Neutrophil (primary cell): Measurements from ENCODE around the gene PKP3.

Experiments used
- H3K27ac ChIP-seq: fragments of 200-600 bp; sonication (generic); 2 replicates; pipeline ENCODE4 v1.5.1; 2016; ENCODE audit warnings: mild to moderate bottlenecking, moderate library complexity
- H3K27me3 ChIP-seq: fragments of 200-600 bp; sonication (generic); 2 replicates; pipeline ENCODE4 v1.6.0; 2016; ENCODE audit warnings: mild to moderate bottlenecking
- H3K36me3 ChIP-seq: fragments of 200-600 bp; sonication (generic); 2 replicates; pipeline ENCODE4 v1.5.1; 2017
- H3K4me1 ChIP-seq, 2 experiments: fragments of 200-600 bp in 1 of 2; sonication (generic) in 1 of 2; 1 replicate in 1 of 2; 2 replicates in 1 of 2; pipeline versions ENCODE4 v1.5.1 to v1.6.1; 2013 to 2016; ENCODE audit warnings: low read depth in 1 of 2, low read length in 1 of 2, mild to moderate bottlenecking in 1 of 2, moderate library complexity in 1 of 2; ENCODE audit not compliant: control insufficient read depth in 1 of 2, insufficient read depth in 1 of 2
- H3K4me3 ChIP-seq, 2 experiments: fragments of 200-600 bp in 1 of 2; sonication (generic) in 1 of 2; 1 replicate in 1 of 2; 2 replicates in 1 of 2; pipeline ENCODE4 v1.5.1; 2013 to 2016; ENCODE audit warnings: low read depth in 1 of 2, low read length in 1 of 2, mild to moderate bottlenecking in 1 of 2, moderate library complexity in 1 of 2
- H3K9me3 ChIP-seq: fragments of 200-600 bp; sonication (generic); 2 replicates; pipeline ENCODE4 v1.5.1; 2016
- CTCF ChIP-seq: fragments of 200-600 bp; sonication (generic); IDR thresholded peaks from 2 replicates; pipeline ENCODE4 v1.5.1; 2016; ENCODE audit warnings: antibody characterized with exemption

The PKP3 gene

GRCh38 chr11:439315-440064 is 45.5 kb downstream of the PKP3 start:
- Histone ChIP-seq H3K9me3 (no peaks in the 10 kb centered on the region), H3K4me3 (no peak overlapping the region), H3K36me3 (no peaks in the 10 kb centered on the region), H3K4me1 (no peaks in the 10 kb centered on the region), H3K27ac (no peak overlapping the region), H3K27me3 (peaks cover 41% of the 10 kb centered on the region)
- TF ChIP-seq CTCF, result no peak

- H3K27ac ChIP-seq, result no peak overlapping the region
- no peaks in the 10 kb centered on the region for H3K36me3 ChIP-seq
- TF ChIP-seq CTCF, result no peak
- H3K4me3 ChIP-seq, result no peak overlapping the region
- no peaks in the 10 kb centered on the region for H3K9me3 ChIP-seq
- H3K4me1 ChIP-seq, result no peaks in the 10 kb centered on the region
- H3K27me3 ChIP-seq, result peaks cover 50% of the 10 kb centered on the region
These were observed 46.3 kb downstream of the PKP3 start for GRCh38 chr11:440065-441042.

GRCh38 chr11:441043-441417 is 47.0 kb downstream of the PKP3 start:
- no peaks in the 10 kb centered on the region for H3K9me3 ChIP-seq
- no peaks in the 10 kb centered on the region for H3K4me1 ChIP-seq
- no peaks in the 10 kb centered on the region for H3K36me3 ChIP-seq
- H3K27ac ChIP-seq, result no peak overlapping the region
- no peak overlapping the region for H3K4me3 ChIP-seq
- TF ChIP-seq CTCF, result no peak
- peaks cover 55% of the 10 kb centered on the region for H3K27me3 ChIP-seq

- Histone ChIP-seq H3K9me3 (no peaks in the 10 kb centered on the region), H3K36me3 (no peaks in the 10 kb centered on the region), H3K4me3 (no peak within 1 kb of the TSS), H3K27me3 (peaks cover 62% of the 10 kb centered on the region), H3K27ac (no peak within 1 kb of the TSS), H3K4me1 (no peaks in the 10 kb centered on the region)
- no peak for TF ChIP-seq CTCF
These were observed 47.6 kb downstream of the PKP3 start, which contains the start of gene ANO9 for GRCh38 chr11:441418-442274. ANO9 (minus strand) TSS chr11:442011; CDS start chr11:441926, 85 bp downstream.

- Histone ChIP-seq H3K36me3 (no peaks in the 10 kb centered on the region), H3K4me1 (peaks cover 0 to under 1% of the 10 kb centered on the region in 2 experiments), H3K27me3 (peaks cover 66% of the 10 kb centered on the region), H3K4me3 (no peak overlapping the region), H3K27ac (no peak overlapping the region), H3K9me3 (no peaks in the 10 kb centered on the region)
- TF ChIP-seq CTCF, result no peak
These were observed 48.6 kb downstream of the PKP3 start for GRCh38 chr11:442611-443081.
